SK-MEL-5 (cell line): ENCODE results near the gene NRIP3. TPM values are rescaled to one million over a fixed set of nuclear protein-coding genes. Genes with fewer than 3 reads are reported as not detected.
"Not testable (repeated sequence)": the region's sequence is repeated elsewhere in the genome, so short reads cannot be mapped to it uniquely, and the experiment has no call there.

ENCODE experiments used
- DNase-seq: peaks from one replicate; pipeline ENCODE4 v3.0.0-alpha.2; 2016; ENCODE audit warnings: low read depth, low spot score
- in situ Hi-C: cut with HindIII; loops from 2 replicates; pipeline ENCODE4 v1.10.0; 2016; ENCODE audit warnings: low sequenced_read_pairs, high pct_unique_total_duplicates, low pct_unique_long_range_greater_than_20kb
- total RNA-seq: library from RNA; depleted of rRNA; stranded (reverse); fragments of >200 nt; shearing (Covaris generic); gene quantifications from 2 replicates; pipeline ENCODE4 v1.2.3, GENCODE V29; 2014

NRIP3 gene
- total RNA-seq, 1 experiment from 2014 or later = 11.1 TPM

- in situ Hi-C loops = no loop called here
Measured at GRCh38 chr11:9020916-9021315, 17.1 kb upstream of the NRIP3 start.

DNA sequence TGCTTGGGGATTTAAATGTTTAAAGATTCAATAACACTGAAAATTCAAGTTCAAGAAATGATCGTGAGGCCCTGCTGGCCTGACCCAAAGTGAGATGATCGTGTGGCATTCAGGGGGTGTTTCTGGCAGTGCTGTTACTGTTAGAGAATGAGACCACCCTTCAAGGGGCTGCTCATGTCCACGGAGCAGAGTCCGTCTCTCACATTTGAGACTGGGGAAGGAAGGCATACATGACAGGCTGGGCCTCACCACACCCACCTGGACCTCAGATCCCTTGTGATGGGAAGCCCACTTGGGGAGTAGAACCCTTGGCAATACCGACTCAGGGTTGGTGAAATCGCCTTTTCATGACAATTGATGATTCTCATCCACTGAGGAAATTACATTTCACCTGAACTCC lies 16.1 kb upstream of the NRIP3 start:
- in situ Hi-C loops = no loop called here
- DNase-seq = no peak

More at GRCh38 chr11:9020916-9021315, 17.1 kb upstream of the NRIP3 start:
- DNase-seq = no peak

- in situ Hi-C loops = no loop called here
- no peak for DNase-seq
Measured at GRCh38 chr11:9017773-9018172, 14.0 kb upstream of the NRIP3 start.

DNA sequence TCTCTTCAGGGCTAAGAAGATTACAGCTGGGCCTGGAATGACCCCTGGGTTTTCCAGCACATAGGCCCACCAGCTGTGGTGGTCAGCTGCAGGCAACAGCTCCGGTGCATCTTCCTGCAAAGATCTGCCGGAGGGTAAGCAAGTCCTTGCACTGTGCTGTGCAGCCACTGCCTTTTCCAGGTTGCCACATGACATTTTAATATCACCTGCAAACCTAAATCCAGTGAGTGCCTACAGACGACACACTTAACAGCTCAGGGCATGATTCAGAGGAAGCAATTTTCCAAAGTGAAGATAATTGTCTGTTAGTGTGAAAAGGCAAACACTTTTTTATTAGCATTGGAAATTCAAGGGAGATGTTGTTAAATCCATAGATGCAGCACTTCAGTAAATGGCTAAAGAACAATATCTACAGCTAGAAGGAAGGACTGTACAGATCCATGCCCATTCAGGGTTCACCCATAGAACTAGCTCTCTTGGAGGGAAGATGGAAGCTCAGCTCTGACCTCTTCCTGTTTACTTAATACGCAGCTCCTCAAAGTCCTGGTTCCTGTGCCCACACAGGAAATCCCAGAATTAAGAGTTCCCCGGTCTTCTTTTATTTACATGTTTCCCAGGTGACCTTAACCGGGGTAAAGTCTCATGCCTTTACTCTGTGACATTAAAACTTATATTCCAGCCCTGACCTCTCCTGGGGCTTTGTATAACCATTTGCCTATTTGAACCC lies 13.3 kb upstream of the NRIP3 start:
- no peak for DNase-seq
- in situ Hi-C loops = no loop called here

GRCh38 chr11:9015677-9016076 lies 11.9 kb upstream of the NRIP3 start:
- in situ Hi-C loops = no loop called here
- DNase-seq = peak; percentile 87

DNA sequence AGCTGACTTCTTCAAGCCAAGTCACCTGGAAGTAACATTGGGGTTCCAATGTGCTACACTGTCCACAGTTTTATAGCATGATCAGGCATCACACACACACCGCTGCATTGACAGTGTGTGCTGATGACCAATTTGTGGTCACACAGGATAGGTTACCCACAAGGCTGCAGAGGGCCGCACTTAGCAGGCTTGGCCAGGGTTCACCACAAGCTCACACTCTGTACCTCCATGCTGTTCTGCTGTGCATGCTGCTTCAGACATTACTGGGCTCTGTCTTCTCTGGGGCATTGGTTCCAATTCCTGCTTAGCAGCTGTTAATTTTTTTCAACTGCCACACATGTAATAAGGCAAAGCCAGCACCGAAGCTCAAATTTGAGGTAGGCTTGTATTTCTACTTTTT lies 11.0 kb upstream of the NRIP3 start:
- in situ Hi-C loops = no loop called here
- DNase-seq = no peak

DNA sequence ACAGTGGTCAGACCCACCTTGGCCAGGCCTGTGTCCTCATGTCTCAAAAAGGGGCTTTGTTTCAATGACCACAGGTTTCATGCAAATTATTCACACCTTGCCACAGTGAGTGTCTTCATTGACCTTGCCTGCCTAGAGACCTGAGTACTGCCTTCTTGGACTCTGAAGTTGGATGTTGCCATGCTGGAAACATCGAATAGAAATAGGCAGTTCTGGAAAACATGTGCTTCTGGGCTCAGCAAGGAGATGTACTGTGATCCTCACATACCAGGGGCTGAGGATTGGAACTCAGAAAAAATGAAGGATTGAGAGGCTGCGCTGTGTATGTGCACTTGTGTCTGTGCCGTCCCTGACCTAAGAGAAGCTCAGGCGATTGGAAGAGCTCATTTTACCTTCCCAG lies 9.6 kb upstream of the NRIP3 start:
- in situ Hi-C loops = no loop called here
- DNase-seq = no peak

- in situ Hi-C loops, DNase-seq: not testable (repeated sequence)
Measured at GRCh38 chr11:9009538-9009937, 5.7 kb upstream of the NRIP3 start.

- in situ Hi-C loops = no loop called here
- DNase-seq = no peak
Measured at GRCh38 chr11:9008661-9009060, 4.9 kb upstream of the NRIP3 start.

GRCh38 chr11:9008011-9008550 lies 4.3 kb upstream of the NRIP3 start:
- in situ Hi-C loops = no loop called here

DNA sequence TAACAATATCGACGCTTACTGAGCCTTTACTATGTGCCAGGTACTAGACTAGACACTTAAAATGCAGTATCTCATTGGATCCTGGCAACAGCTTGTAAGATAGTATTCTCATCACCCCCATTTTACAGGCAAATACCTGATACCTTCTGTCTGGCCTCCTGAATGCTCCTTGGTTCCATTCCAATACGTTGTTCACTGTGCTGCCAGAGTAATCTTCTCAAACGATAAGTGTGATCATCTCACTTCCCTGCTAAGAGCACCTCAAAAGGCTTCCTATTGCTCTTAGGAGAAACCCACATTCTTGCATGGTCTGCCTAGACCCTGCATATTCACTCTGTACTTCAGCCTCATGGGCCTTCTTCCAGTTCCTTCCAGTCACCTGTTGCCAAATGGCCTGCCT lies 1.3 kb upstream of the NRIP3 start:
- in situ Hi-C loops = no loop called here

More at GRCh38 chr11:9008011-9008550, 4.3 kb upstream of the NRIP3 start:
- DNase-seq = no peak

DNA sequence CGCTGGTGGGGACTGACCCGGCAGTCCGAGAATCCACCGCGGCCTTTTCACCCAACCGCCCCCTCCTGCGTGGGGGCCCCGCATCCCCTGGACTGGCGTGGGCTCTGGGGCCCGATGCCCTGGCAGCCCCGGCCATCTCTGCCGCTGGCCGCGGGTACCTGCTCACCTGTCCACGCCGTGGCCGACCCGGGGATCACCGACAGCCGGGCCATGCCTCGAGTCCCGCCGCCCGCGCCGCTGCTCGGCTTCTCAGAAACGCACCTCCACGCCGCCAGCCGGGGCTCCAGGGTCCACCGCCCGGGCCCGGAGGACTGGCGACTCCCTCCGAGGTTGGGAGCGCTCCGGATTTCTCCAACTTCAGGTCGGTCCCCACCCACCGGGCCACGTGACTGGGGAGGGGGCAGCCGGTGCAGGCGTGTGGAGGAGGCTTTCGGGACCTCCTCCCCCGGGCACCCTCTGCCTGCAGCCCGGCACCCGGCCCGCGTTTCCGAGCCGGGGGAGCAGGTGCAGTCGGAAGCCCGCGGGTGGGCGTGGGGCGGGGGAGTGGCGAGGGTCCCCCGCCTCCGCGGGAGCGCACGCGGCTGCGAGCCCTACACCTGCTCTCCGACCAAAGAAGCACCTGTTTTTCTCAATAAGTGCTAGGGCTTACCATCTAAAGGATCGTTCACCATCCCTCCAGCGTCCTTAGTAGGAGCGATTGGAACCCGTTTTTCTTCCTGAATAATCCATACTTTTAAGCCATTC lies 554 bp upstream of the NRIP3 start:
- in situ Hi-C loops = no loop called here
- DNase-seq = no peak

More for the DNA sequence above, 1.3 kb upstream of the NRIP3 start:
- DNase-seq = no peak

DNA sequence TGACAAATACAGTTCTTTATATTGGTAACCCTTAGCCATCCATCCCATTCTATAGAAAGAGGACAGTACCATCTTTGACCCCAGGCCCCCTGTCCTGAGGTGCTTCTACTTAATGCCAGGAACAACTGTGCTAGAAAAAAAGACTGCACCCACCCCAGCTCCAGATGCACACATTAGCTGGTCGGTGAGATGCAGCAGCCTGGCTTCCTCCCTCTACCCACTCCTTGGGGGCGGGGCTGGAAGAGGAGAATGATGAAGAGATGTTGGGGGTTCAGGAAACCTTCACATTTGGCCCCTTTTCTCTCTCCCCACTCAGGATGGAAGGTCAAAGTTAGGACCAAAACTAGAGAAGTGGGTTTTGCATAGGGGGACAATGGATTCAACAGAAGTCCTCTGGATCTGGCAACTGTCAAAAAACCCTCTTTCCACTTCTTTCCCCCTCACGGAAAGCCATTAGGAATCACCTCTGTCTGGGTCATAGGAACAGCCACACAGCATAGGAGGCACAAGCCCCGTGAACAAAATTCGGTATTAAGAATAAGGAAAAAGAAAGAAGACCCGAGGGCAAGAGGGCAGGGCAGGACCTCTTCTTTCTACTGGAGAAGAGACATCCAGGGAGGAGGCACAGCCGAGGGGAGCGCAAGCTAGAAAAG lies 755 bp downstream of the NRIP3 start:
- no peak for DNase-seq
- in situ Hi-C loops = no loop called here

DNA sequence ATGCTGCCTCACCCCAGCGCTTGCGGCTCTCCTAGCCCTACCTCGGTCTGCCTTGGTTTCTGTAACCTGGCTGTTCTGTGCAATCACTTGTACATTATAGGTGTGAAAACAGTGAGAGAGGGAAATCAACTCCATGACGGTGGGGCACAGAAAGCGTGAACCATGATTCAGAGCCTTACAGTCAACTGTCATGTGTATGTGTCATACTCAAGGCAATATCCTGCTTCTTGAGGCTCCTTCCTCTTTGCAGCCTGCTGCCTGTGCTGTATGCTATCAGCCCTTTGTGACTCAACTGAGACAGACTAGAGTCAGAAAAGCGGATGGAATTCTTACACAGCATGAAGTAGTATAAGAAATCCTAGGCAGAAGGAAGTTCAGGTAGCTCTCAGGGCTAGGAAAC lies 2.1 kb downstream of the NRIP3 start:
- in situ Hi-C loops = no loop called here
- peak; percentile 56 for DNase-seq

- in situ Hi-C loops = no loop called here
- DNase-seq = no peak
Measured at GRCh38 chr11:8998017-8998416, 5.8 kb downstream of the NRIP3 start.

DNA sequence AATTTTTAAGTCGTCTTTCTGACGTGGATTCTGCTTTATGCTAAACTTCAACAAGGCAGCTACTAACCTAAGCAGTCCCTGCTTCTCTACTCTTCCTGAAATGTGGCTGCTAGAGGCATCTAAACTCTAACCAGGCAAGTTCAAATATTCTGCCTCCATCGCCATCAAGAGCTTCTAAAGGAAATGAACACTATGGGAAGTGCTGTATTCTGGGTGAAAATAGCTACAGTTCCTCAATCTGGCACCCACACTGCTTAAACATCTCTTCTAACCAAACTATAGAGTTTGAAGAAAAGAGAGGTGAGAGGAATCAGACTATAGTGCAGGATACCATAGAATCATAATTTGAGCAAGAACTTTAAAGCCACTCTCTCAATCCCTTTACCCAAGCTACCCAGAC lies 6.3 kb downstream of the NRIP3 start:
- DNase-seq = no peak
- in situ Hi-C loops = no loop called here

GRCh38 chr11:8989453-8989852 lies 14.3 kb downstream of the NRIP3 start:
- DNase-seq = no peak
- in situ Hi-C loops = no loop called here
